Measurements from ENCODE around the gene SLC46A2. TPM values are rescaled to one million over a fixed set of nuclear protein-coding genes. Genes with fewer than 3 reads are reported as not detected.

Gene SLC46A2
- total and polyA plus RNA-seq, 2 of the 8 experiments (the other 6 are each of a cell fraction or from before 2014, with no cell fraction given) = 0.03 TPM; not detected in 1

DNA sequence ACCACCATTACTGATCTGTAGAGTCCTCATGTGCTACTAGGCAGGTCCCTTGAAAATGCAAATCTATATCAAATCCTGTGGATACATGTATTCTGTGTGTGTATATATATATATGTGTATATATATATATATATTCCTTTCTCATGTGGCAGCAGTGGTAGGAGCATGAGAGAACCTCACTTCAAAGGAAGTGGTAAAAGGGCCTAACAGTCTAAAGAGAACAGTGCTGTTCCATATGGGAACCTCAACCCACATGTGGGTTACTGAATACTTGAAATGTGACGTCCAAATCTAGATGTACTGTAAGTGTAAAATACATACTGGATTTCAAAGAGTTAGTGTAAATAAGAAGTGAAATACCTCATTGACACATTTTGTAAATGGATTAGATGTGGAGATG is 5.4 kb downstream of the SLC46A2 start:
- Histone ChIP-seq H3K14ac (ENCODE audit: insufficient read length) (no peak overlapping the region), H3K56ac (replicated peaks; ENCODE audit: insufficient read length, low read depth, low read length) (no peak overlapping the region), H2BK120ac (replicated peaks; ENCODE audit: low read depth, low read length) (no peak overlapping the region), H3K36me3 (ENCODE audit: control insufficient read depth in 2 of 4, insufficient read depth in 4 of 4, low read length in 3 of 4) (no peaks in the 10 kb centered on the region), H3K9me3 (ENCODE audit: insufficient read depth in 2 of 2, low read depth in 1 of 2, low read length in 1 of 2) (no peaks in the 10 kb centered on the region; a peak in 1 of 4 replicates), H3K4me2 (ENCODE audit: insufficient read depth in 1 of 2, low read depth in 2 of 2, low read length in 2 of 2) (no peak overlapping the region), H4K91ac (replicated peaks; ENCODE audit: insufficient read length, low read length) (no peak overlapping the region), H3K4me1 (replicated peaks in 1 of 4; ENCODE audit: control insufficient read depth in 3 of 4, insufficient read depth in 4 of 4, low read length in 3 of 4) (peaks cover 0 to 5% (median 0%) of the 10 kb centered on the region in 4 experiments; a peak in 3 of 7 replicates), H3K79me1 (ENCODE audit: low read depth, low read length) (no peaks in the 10 kb centered on the region), H2AFZ (ENCODE audit: low read length) (no peak overlapping the region), H2BK12ac (ENCODE audit: low read depth, low read length) (no peak overlapping the region), H3K9ac (replicated peaks in 1 of 4; ENCODE audit: extremely low read depth in 1 of 4, low read depth in 3 of 4, low read length in 3 of 4) (no peak overlapping the region), H3K18ac (ENCODE audit: extremely low read depth, low read length) (no peak overlapping the region), H2BK20ac (ENCODE audit: low read length) (no peak overlapping the region), H3K27ac (ENCODE audit: low read depth, low read length) (no peak overlapping the region), H3K79me2 (ENCODE audit: control insufficient read depth in 1 of 2, insufficient read depth in 2 of 2, low read length in 2 of 2) (no peaks in the 10 kb centered on the region), H3K4me3 (ENCODE audit: extremely low read depth in 1 of 4, insufficient read depth in 2 of 4, low read depth in 3 of 4, low read length in 4 of 4) (no peak overlapping the region), H3K27me3 (replicated peaks in 1 of 4; ENCODE audit: control insufficient read depth in 3 of 4, extremely low read depth in 1 of 4, insufficient read depth in 3 of 4, low read length in 3 of 4) (peaks cover 7 to 14% (median 11%) of the 10 kb centered on the region in 4 experiments), H3K4ac (replicated peaks; ENCODE audit: insufficient read length, low read depth, low read length) (no peak overlapping the region), H3K23me2 (ENCODE audit: low read depth, low read length) (peaks cover 3% of the 10 kb centered on the region; the same call in 1 of the 2 replicates), H2BK5ac (ENCODE audit: low read depth, low read length) (no peak overlapping the region), H2AK5ac (ENCODE audit: low read depth, low read length) (no peak overlapping the region), H4K5ac (ENCODE audit: insufficient read length, low read depth, low read length) (no peak overlapping the region), H2BK15ac (ENCODE audit: low read length) (no peak overlapping the region), H4K20me1 (replicated peaks in 1 of 2; ENCODE audit: control insufficient read depth in 1 of 2, insufficient read depth in 2 of 2, low read length in 2 of 2) (no peaks in the 10 kb centered on the region), H3K23ac (ENCODE audit: insufficient read length) (no peak overlapping the region), H4K8ac (ENCODE audit: extremely low read depth, insufficient read depth, low read length) (no peak overlapping the region)
- ChIA-PET CTCF (ENCODE audit: partially characterized antibody) (interaction anchor here (0.8 to 6.4 kb wide), 9 partner anchors 9 to 850 kb away, joined by 3 to 76 read pairs (median 24); no protein-coding TSS in a partner anchor), POLR2A (ENCODE audit: partially characterized antibody) (interaction anchor here (1.5 kb wide), 1 partner anchor 29 kb away, joined by 3 read pairs; no protein-coding TSS in a partner anchor)
- 90% methylated on average over 1 of the region's 1 CpG; no CpG with 5 or more reads in 1 of the 2 experiments for WGBS, 2 experiments (ENCODE audit: extremely low coverage in 1 of 2, insufficient coverage in 1 of 2, insufficient read length in 1 of 2, insufficient replicate concordance in 2 of 2, low coverage in 1 of 2, low lambda C conversion rate in 2 of 2, missing lambda C conversion rate in 1 of 2)
- TF ChIP-seq RAD21 (IDR thresholded peaks at IDR 0.05 in 1 of 2, conservative IDR thresholded peaks at IDR 0.05 in 1 of 2; ENCODE audit: low read depth in 2 of 2, low read length in 2 of 2) (no peak), SP2 (IDR thresholded peaks at IDR 0.05; ENCODE audit: low read length) (no peak), CBX5 (IDR thresholded peaks at IDR 0.05; ENCODE audit: low read depth, low read length) (no peak), NANOG (IDR thresholded peaks at IDR 0.05; ENCODE audit: insufficient read depth, low read depth, low read length, poor library complexity, severe bottlenecking) (no peak), TAF1 (IDR thresholded peaks at IDR 0.05; ENCODE audit: low read depth, low read length) (no peak), RXRA (IDR thresholded peaks at IDR 0.05; ENCODE audit: insufficient read depth, low read depth, low read length) (no peak), SP1 (IDR thresholded peaks at IDR 0.05; ENCODE audit: low read depth, low read length) (no peak), POLR2AphosphoS5 (IDR thresholded peaks at IDR 0.05; ENCODE audit: low read depth, low read length) (no peak)
- TF ChIP-seq, protein P1, sequence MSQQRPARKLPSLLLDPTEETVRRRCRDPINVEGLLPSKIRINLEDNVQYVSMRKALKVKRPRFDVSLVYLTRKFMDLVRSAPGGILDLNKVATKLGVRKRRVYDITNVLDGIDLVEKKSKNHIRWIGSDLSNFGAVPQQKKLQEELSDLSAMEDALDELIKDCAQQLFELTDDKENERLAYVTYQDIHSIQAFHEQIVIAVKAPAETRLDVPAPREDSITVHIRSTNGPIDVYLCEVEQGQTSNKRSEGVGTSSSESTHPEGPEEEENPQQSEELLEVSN (IDR thresholded peaks at IDR 0.05) = no peak
- DNase-seq (ENCODE audit: low read depth in 1 of 2, low spot score in 2 of 2) = no peak
- no peak for FAIRE-seq
